Astrocyte (in vitro differentiated cells and primary cell): ENCODE measurements around the gene COL3A1.

Source experiments
- EZH2 ChIP-seq: IDR thresholded peaks from 2 replicates; pipeline ENCODE4 v1.6.1; 2012; ENCODE audit warnings: mild to moderate bottlenecking, low read length, inconsistent platforms; ENCODE audit not compliant: insufficient read depth
- TF ChIP-seq, protein P1 (sequence below): IDR thresholded peaks from 2 replicates; pipeline ENCODE4 v1.5.1; 2011; ENCODE audit warnings: low read depth, mild to moderate bottlenecking, inconsistent platforms, low read length, moderate library complexity; ENCODE audit not compliant: insufficient read depth

DNA sequence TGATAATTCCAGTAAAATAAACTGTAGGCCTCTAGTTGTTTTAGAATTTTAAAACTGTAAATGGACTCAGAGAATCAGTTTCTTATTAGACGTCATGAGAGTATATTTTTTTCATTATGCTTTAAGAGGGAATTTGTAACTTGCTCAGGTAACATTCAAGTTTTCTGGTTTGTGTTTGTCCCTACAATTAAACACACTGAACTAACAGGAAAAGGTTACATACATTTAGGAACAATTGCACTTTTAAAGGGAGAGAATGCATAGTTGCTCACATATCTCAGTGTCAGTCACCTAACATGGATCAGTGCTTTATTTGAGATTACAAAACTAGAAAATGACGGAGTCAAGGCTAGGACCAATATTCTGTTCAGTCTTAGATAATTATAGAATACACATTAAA is 3.1 kb downstream of the COL3A1 start:
- no peak for TF ChIP-seq EZH2
- TF ChIP-seq, protein P1, sequence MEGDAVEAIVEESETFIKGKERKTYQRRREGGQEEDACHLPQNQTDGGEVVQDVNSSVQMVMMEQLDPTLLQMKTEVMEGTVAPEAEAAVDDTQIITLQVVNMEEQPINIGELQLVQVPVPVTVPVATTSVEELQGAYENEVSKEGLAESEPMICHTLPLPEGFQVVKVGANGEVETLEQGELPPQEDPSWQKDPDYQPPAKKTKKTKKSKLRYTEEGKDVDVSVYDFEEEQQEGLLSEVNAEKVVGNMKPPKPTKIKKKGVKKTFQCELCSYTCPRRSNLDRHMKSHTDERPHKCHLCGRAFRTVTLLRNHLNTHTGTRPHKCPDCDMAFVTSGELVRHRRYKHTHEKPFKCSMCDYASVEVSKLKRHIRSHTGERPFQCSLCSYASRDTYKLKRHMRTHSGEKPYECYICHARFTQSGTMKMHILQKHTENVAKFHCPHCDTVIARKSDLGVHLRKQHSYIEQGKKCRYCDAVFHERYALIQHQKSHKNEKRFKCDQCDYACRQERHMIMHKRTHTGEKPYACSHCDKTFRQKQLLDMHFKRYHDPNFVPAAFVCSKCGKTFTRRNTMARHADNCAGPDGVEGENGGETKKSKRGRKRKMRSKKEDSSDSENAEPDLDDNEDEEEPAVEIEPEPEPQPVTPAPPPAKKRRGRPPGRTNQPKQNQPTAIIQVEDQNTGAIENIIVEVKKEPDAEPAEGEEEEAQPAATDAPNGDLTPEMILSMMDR: no peak
